Measurements from ENCODE around the gene NIFK. TPM values are rescaled to one million over a fixed set of nuclear protein-coding genes. Genes with fewer than 3 reads are reported as not detected.
"Not testable (repeated sequence)": the region's sequence is repeated elsewhere in the genome, so short reads cannot be mapped to it uniquely, and the experiment has no call there.

Gene NIFK
- total and polyA plus RNA-seq, 2 donors from 2014 or later: 33.4 to 40.4 TPM

GRCh38 chr2:121695171-121695451 lies 41.6 kb downstream of the NIFK start:
- Histone ChIP-seq H3K27me3 (ENCODE audit: control insufficient read depth, insufficient read depth, low read length) (no peaks in the 10 kb centered on the region), H3K27ac (ENCODE audit: low read depth in 2 of 2, low read length in 2 of 2) (no peak overlapping the region), H3K4me3 (ENCODE audit: low read length in 3 of 3) (no peak overlapping the region), H3K36me3 (ENCODE audit: control insufficient read depth in 2 of 3, insufficient read depth in 3 of 3, low read length in 3 of 3) (no peaks in the 10 kb centered on the region), H3K4me1 (ENCODE audit: control insufficient read depth in 2 of 3, insufficient read depth in 2 of 3, low read depth in 1 of 3, low read length in 3 of 3) (peaks cover 0 to 7% (median 0%) of the 10 kb centered on the region in 3 donors), H3K9me3 (ENCODE audit: control insufficient read depth in 2 of 3, insufficient read depth in 1 of 3, low read length in 3 of 3) (no peaks in the 10 kb centered on the region), H3K9ac (ENCODE audit: low read length in 3 of 3) (no peak overlapping the region)
- TF ChIP-seq CTCF (IDR thresholded peaks at IDR 0.05; ENCODE audit: borderline replicate concordance, extremely low read depth, insufficient read depth): no peak
- DNase-seq (no peak), FAIRE-seq (no peak)
- intact Hi-C loops (cut with DNase I): no loop called here

GRCh38 chr2:121694398-121695170 lies 42.1 kb downstream of the NIFK start:
- H3K36me3 ChIP-seq (ENCODE audit: control insufficient read depth in 2 of 3, insufficient read depth in 3 of 3, low read length in 3 of 3): no peaks in the 10 kb centered on the region
- H3K4me3 ChIP-seq (ENCODE audit: low read length in 3 of 3): no peak overlapping the region
- no peaks in the 10 kb centered on the region for H3K9me3 ChIP-seq (ENCODE audit: control insufficient read depth in 2 of 3, insufficient read depth in 1 of 3, low read length in 3 of 3)
- DNase-seq: no peak
- no peak for TF ChIP-seq CTCF (IDR thresholded peaks at IDR 0.05; ENCODE audit: borderline replicate concordance, extremely low read depth, insufficient read depth)
- intact Hi-C loops (cut with DNase I): no loop called here
- H3K9ac ChIP-seq (ENCODE audit: low read length in 3 of 3): no peak overlapping the region
- H3K27ac ChIP-seq (ENCODE audit: low read depth in 2 of 2, low read length in 2 of 2): no peak overlapping the region
- no peaks in the 10 kb centered on the region for H3K27me3 ChIP-seq (ENCODE audit: control insufficient read depth, insufficient read depth, low read length)
- FAIRE-seq: no peak
- peaks cover 0 to 4% (median 0%) of the 10 kb centered on the region in 3 donors for H3K4me1 ChIP-seq (ENCODE audit: control insufficient read depth in 2 of 3, insufficient read depth in 2 of 3, low read depth in 1 of 3, low read length in 3 of 3)

DNA sequence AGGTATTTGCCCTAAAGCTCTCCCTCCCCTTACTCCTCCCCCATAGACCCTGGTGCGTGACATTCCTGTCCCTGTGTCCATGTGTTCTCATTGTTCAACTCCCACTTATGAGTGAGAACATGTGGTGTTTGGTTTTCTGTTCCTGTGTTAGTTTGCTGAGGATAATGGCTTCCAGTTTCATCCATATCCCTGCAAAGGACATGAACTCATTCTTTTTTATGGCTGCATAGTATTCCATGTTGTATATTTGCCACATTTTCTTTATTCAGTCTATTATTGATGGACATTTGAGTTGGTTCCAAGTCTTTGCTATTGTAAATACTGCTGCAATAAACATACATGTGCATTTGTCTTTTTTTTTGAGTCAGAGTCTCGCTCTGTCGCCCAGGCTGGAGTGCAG lies 46.1 kb downstream of the NIFK start:
- intact Hi-C loops (cut with DNase I): not testable (repeated sequence)

GRCh38 chr2:121690095-121690494 lies 46.6 kb downstream of the NIFK start:
- FAIRE-seq (no peak), DNase-seq (no peak)
- H3K4me1 ChIP-seq (ENCODE audit: control insufficient read depth in 2 of 3, insufficient read depth in 2 of 3, low read depth in 1 of 3, low read length in 3 of 3): no peaks in the 10 kb centered on the region
- no peaks in the 10 kb centered on the region for H3K36me3 ChIP-seq (ENCODE audit: control insufficient read depth in 2 of 3, insufficient read depth in 3 of 3, low read length in 3 of 3)
- no peak overlapping the region for H3K27ac ChIP-seq (ENCODE audit: low read depth in 2 of 2, low read length in 2 of 2)
- no peak overlapping the region for H3K9ac ChIP-seq (ENCODE audit: low read length in 3 of 3)
- H3K4me3 ChIP-seq (ENCODE audit: low read length in 3 of 3): no peak overlapping the region
- intact Hi-C loops (cut with DNase I): no loop called here
- no peaks in the 10 kb centered on the region for H3K9me3 ChIP-seq (ENCODE audit: control insufficient read depth in 2 of 3, insufficient read depth in 1 of 3, low read length in 3 of 3)
- H3K27me3 ChIP-seq (ENCODE audit: control insufficient read depth, insufficient read depth, low read length): no peaks in the 10 kb centered on the region
- TF ChIP-seq CTCF (IDR thresholded peaks at IDR 0.05; ENCODE audit: borderline replicate concordance, extremely low read depth, insufficient read depth): no peak

More for the DNA sequence above, 46.1 kb downstream of the NIFK start:
- not testable (repeated sequence) for H3K27me3 ChIP-seq (ENCODE audit: control insufficient read depth, insufficient read depth, low read length); FAIRE-seq; H3K4me1 ChIP-seq (ENCODE audit: control insufficient read depth in 2 of 3, insufficient read depth in 2 of 3, low read depth in 1 of 3, low read length in 3 of 3); H3K9ac ChIP-seq (ENCODE audit: low read length in 3 of 3); H3K9me3 ChIP-seq (ENCODE audit: control insufficient read depth in 2 of 3, insufficient read depth in 1 of 3, low read length in 3 of 3); H3K4me3 ChIP-seq (ENCODE audit: low read length in 3 of 3); H3K36me3 ChIP-seq (ENCODE audit: control insufficient read depth in 2 of 3, insufficient read depth in 3 of 3, low read length in 3 of 3); DNase-seq; H3K27ac ChIP-seq (ENCODE audit: low read depth in 2 of 2, low read length in 2 of 2)

All from kidney (tissue), 14 donors.